Limb (tissue), 2 donors: ENCODE measurements around the gene BBLN.
"Not testable (repeated sequence)": the region's sequence is repeated elsewhere in the genome, so short reads cannot be mapped to it uniquely, and the experiment has no call there.

ENCODE experiments used
- DNase-seq, 2 donors: peaks; one replicate each; pipeline ENCODE4 v3.0.0-alpha.2; 2016; ENCODE audit errors: extremely low spot score in 2 of 2

Gene BBLN, protein sequence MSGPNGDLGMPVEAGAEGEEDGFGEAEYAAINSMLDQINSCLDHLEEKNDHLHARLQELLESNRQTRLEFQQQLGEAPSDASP

DNA sequence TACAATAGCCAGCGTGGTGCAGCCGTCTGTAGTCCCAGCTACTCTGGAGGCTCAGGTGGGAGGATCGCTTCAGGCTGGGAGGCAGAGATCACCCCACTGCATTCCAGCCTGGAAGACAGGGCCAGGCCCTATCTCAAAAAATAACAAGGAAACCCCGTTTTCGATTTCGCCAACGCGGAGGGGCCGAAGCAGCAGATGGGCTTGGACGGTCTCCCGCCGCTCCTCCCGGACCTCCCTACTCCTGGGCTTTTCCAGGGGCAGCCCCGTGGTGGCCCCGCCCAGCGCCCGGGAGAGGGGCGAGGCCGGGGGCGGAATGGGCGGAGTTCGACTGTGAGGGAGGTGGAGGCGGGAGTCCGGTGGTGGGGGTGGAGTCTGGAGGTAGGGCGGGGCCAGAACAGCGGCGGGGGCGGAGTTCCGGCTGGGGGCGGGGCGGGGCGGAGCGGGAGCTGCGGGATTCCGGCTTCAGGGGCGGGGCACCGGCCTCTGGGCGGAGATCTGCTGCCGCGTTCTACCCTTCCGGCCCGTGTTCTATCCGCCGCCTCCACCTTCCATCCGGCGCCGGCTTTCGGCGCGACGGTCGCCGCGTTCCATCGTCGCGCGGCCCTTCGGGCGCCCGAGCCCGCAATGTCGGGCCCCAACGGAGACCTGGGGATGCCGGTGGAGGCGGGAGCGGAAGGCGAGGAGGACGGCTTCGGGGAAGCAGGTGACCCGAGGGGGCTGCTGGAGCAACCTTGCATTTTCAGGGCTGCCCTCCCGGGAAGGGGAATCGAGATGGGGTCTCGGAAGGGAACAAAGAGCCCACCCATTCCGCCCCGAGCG is at the start of gene BBLN:
TSS of gene BBLN (plus strand) at position 482 of the 819 bp plus-strand sequence. CDS start at position 625, 143 bp downstream.
- DNase-seq, result peak; percentile 96 to 99

DNA sequence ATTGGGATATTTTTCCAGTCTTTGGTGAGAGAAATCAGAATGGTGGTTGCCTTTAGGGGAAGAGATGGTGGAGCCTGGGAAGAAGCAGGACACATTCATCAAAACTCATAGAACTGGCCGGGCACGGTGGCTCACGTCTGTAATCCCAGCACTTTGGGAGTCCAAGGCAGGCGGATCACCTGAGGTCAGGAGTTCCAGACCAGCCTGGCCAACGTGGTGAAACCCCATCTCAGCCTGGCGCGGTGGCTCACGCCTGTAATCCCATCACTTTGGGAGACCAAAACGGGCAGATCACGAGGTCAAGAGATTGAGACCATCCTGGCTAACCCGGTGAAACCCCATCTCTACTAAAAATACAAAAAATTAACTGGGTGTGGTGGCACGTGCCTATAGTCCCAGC is 48.3 kb upstream of the BBLN start:
- DNase-seq, result not testable (repeated sequence)

DNA sequence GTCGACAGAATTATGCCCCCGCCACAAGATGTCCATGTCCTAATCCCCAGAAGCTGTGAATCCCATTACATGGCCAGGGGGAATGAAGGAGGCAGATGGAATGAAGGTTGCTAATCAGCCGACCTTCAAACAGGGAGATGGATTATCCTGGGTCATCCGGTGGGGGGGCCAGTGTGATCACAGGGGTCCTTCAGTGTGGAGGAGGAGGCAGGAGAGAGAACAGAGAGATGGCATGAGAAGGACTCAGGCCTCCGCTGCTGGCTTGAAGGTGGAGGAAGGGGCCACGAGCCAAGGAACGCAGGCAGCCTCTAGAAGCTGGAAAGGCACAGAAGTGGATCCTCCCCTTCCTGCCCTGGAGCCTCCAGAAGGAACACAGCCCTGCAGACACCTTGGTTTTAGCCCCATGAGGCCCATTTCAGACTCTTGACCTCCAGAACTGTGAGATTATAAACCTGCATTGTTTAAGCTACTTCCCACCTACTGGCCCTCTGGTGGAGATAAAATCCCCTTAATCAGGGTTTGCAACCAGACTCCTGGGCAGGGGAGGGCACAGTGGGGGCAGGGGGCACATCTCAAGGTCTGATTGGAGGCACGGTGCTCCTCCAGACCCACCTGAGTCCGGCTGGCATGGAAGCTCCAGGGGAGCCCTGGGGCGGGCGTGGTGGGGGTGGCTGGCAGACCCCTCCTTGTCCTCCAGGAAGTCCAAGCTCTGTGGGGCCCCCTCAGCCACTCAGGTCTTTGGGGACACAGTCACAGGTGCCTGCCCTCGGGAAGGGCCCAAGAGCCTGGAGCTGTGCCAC is 46.3 kb upstream of the BBLN start:
- DNase-seq, result no peak

DNA sequence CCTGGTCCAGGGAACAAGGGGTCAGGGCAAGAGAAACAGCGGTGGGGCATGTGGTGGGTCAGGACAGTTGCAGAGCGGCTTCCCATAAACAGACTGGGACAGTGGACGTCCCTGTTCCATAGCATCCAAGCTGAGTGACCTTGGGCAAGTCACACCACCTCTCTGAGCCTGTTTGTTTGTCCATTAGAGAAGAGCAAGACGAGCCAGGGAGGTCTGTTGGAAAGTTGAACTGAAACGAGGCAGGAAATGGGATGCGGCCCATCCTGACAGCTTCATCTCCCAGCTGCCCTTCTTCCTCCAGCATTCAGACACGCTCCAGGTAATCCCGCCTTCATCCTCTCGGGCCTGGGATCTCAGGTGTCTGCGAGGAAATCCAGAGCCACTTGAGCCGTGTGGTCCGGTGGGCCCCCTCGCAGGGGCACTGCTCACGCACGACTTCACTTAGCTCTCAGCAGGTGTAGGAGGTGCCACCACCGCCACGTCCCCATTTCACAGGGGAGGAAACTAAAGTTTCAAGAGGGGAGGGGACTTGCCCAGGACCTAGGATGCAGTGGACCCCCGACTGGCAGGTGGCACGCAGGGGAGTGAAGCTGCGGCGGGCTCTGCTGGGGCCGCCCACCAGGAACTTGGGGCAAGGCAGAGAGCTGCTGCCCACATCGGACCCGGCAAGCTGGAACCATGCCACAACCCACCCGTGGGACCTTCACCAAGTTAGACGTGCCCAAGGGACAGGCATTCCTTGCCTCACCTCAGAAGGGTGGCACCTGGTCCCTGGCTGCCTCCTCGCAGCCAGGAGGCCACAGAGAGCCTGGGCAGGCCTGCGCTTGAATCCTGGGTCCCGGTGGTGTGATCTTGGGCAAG is 45.5 kb upstream of the BBLN start:
- DNase-seq, result no peak

DNA sequence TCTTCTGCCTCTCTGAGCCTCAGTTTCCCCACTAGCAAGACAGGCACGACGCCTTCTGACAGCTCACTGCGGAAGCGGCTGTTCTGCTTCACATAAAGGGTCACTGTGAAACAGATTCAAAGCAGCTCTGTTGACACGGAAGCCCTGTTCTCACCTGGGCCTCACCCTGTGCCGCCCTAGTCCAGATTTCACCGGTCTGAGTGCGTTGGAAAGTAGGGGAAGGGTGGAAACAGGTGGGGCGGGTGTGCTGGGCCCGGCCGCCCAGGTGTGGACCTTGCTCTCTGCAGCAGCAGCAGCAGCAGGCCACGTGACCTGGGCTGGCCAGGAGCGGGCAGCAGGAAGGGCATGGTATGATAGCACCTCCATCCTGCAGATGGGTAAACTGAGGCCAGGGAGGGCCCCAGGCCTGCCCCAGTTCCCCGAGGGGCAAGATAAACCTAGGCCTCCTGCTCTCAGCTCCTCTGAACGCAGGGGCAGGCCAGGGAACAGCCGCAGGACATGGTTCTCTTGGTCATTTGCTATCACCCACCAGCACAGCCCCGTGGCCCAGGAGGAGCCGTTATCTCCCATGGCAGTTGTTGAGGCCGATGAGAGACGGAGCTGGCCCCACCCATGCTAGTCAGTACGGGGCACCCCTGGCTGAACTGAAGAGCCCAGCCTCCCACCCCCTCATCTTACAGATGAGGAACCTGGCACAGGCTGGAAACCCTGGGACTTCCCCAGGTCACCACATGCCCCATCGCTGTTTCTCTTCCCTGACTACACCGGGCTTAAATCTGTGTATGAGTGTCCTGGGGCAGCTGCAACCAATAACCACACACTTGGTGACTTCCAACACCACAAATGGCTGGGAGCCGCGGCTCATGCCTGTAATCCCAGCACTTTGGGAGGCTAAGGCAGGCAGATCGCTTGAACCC is 44.6 kb upstream of the BBLN start:
- no peak for DNase-seq

DNA sequence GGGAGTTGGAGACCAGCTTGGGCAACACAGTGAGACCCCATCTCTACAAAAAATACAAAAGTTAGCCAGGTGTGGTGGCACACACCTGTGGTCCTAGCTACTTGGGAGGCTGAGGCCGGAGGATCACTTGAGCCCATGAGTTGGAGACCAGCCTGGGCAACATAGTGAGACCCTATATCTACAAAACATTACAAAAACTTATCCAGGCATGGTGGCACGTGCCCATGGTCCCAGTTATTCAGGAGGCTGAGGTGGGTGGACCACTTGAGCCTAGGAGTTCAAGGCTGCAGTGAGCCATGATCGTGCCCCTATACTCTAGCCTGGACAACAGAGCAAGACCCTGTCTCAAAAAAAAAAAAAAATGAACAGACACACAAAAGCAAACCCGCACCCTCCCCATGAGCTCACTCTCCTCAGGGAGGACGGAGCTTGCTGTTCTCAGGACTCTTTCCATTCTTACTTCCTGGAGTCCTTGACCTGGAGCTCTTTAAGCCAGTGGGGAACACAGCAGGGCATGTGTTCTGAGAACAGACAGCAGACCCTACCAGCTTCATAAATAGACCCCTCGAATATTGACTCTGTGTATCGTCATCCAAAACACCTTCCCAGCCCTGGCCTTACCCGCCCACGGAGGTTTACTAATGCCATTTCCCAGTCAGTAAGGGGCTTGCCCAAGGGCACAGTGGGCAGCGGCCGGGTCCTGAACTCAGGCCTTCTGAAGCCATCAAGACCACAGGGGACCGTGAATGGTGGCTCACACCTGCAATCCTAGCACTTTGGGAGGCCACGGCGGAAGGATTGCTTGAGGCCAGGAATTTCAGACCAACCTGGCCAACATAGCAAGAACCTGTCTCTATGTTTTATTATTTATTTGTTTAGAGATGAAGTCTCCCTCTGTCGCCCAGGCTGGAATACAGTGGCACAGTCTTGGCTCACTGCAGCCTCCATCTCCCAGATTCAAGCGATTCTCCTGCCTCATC is 43.7 kb upstream of the BBLN start:
- no peak for DNase-seq

DNA sequence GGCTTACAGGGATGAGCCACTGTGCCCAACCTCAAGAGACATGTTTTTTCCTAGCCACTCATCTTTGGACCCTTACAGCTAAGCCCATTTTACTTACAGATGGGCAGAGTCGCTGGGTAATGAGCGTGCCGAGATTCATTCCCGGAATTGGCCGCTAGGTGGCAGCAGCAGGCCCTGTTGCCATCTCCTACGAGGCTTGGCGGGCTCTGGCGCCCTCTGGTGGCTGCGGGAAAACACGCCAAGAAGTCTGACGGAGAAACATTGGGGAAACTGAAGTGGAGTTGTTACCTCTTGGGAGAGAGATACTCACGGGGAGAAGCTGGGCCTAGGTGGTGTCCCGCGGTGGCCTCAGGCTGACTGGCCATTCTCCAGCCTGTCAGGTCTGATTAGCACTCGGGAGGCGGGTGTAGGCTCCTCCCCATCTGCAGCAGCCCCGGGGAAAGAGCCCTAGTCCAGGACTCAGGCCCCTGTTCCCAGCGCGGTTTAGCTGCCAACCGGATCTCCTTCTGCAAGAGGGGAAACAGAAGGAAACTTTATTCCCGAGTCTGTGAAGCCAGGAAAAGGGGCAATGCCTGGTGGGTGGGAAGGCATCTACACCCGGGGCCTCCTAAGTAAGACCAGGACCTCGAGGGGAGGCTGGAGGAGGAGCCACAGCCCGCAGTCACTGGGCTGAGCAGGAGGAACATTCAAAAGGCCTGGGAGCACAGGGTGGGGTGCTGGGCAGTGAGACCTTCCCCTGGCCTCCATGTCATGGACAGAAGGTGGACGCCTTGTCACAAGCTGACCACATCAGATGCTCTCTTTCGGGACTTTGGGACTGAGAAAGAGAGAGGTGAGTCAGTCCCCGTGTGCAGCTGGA is 42.2 kb upstream of the BBLN start:
- DNase-seq, result peak; percentile 83 to 98

DNA sequence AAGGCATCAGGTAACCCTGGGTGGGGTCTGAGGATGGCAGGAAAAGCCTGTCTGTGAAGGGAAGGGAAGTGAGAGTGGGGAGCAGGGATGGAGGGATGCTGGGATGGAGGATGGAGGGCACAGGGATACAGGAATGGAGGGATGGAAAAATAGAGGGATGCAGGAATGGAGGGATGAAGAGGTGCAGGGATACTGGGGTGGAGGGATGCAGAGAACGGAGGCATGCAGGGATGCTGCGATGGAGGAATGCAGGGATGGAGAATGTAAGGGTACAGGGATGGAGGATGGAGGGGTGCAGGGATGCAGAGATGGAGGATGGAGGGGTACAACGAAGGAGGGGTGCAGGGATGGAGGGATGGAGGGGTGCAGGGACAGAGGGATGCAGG is 41.6 kb upstream of the BBLN start:
- DNase-seq, result no peak

DNA sequence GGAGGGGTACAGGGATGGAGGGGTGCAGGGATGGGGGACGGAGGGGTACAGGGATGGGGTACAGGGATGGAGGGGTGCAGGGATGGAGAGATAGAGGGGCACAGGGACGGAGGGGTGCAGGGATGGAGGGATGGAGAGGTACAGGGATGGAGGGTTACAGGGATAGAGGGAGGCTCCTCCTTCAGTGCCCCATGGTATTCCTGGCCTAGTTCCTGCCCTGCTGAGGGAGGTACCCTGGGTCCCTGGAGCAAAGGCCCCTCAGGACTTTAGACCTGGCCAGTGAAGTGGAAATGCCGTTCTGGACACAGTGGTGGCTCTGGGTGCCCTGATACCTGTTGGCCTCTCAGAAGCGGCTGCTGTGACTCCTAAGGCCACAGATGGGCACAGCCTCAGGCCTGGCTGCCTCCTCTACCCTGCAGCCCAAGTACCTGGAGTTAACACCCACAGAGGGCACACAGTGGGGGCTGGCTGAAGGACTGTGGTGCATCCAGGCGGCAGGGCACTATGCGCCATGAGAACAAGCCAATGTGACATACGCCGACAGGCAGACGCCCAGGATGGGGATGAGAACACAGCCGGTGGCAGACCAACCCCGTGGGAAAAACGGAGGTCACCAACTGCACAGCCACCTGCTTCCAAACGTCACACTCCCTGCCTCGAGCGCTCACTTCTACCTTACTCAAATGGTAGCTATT is 40.9 kb upstream of the BBLN start:
- DNase-seq, result no peak

DNA sequence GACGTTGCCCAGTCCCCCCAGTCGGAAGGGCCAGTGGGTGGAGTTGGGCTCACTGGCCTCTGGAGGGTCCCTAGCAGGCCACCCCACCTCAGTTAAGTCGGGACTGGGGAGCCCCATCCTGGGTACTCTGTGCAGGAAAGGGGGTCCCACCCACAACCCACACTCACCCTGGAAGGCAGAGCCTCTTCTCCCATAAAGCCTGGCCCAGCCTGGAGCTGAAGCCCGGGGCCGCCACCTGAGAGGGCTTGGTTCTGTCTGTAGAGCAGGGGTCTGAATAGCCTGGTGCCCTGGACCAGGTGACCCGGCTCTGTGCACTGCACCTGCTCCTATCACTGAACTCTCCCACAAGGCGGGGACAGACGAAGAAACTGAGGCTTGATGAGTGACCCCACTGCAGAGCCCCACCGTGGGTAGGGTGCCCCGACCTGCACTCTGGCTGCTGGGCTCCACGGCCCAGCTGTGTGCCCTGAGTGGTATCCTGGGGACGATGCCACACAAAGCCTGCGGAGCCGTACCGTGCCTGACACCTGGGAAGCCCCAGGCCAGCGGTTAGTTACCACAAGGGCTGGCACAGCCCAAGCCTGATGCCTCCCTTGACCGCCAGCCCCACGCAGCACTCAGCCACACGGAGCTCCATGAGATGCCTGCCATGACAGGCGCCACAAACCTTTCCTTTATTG is 39.9 kb upstream of the BBLN start:
- DNase-seq, result no peak

DNA sequence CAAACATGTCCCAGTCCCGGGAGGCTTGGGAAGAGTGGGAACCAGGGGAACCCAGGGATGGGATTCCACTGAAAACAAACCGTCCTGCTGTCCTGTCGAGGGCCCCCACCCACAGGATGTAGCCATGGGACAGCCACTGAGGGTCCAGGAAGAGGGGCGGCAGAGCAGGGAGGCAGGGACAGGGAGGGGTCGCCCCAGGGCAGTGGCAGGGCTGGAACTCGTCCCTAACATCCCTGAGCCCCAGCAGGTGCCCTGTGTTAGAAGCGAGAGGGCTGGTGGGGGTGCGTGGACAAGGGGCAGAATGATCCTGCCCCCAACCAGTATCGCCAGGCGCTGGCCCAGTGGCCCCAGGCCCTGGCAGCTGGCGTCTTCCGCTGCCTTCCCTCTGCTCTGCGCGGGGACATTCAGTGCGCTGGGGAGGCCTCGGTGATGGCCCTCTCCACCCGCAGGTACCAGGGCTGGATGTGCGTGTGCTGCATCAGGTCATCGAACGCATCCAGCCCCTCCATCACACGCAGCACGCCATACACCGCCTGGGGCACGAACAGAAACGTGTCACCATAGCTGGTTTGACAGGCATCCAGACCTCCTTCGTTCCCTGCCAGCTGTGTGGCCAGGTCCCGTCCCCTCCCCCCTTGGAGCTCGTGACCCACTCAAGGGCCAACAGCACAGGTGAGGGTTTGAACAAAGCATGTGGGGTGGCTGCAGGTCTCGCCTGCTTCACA is 39.2 kb upstream of the BBLN start:
- no peak for DNase-seq

DNA sequence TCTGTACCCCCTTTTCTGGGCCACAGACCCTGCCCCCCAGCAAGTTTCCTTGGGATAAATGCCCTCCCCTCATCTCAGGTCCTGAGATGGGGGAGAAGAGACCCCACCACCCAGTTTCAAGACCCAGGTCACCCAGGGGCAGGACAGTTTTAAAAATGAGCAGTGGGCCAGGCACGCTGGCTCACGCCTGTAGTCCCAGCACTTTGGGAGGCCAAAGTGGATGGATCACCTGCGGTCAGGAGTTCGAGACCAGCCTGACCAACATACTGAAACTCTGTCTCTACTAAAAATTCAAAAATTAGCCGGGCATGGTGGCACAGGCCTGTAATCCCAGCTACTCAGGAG is 38.6 kb upstream of the BBLN start:
- DNase-seq, result no peak

DNA sequence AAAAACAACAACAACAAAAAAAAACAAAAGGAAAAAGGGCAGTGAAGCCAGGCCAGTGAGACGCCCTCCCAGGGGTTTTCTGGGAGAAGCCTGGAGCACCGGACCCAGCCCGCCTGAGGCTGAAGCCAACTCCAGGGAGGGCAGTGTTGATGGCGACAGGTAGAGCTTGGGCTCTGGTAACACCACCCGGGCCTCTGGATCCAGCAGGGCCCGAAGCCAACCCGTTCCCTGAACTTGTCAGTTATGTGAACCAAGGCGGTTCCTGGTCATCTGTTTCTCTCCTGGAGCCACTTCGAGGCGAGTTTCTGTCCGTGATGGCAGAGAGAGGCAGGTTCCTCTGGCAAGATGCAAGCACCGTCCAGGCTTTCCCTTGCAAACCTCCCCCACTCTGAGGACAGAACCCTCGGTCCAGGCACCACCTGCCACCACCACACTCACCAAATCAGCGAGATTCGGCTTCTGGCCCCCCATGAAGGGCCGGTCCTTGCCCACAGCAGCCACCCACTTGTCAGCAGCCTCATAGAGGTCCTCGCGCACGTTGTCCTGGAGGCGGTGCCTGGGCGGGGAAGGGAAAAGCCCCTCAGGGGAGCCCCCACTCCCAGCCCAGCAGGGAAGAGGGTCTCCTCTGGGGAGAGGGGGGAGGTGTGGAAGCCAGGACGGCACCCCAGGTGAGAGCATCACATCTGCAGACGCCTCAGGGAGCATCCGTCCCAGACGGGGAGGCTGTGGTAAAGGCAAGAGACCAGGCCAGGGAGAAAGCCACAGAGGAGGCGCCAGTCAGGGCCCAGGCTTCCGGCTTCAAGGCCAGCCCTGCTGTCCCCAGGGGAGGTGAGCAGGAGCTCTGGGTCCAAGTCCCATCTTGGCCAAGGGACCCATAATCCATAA is 37.9 kb upstream of the BBLN start:
- no peak for DNase-seq

DNA sequence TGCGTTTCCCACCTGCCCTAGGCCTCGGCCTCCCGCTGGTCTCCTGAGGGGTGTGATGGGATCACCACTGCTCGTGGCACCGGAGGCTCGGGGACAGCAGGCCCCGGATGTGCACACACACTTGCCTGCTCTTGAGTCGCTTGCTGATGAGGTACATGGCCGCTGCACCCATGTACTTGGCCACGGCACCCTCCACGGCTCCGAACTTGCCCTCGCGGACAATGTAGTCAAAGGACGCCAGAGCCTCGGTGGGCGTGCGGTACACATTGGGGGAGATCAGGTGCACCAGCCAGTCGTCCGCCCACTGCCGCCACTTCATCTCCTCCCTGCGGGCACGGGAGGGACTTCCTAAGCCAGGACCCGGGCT is 37.3 kb upstream of the BBLN start:
- no peak for DNase-seq

DNA sequence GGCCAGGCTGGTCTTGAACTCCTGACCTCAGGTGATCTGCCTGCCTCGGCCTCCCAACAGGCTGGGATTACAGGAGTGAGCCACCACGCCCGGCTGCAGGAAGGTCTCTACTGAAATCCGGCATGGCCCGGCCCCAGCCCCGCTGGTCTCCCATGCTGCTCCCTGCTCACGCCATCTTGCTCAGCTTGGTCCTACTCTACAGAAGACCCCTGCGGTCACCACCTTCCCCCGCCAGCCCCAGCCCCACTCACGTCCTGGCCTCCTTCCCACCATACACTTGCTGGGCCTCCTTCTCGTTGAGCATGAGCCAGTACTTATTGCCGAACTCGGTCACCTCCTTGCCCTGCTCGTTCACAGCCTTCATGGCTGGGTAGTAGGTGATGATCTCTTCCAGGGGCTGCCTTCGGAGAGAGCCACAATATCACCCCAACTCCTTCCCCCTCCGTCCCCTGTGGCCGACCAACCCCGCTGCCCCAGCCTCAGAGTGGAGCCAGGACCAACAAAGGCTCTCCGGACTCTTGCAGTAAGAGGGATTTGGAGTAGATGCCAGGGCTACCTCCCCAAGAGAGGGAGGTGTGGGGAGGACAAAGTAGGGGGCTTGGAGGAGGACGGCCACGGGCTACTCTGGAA is 36.5 kb upstream of the BBLN start:
- no peak for DNase-seq
